Prostate gland (tissue), 2 donors: ENCODE results near the gene F11. TPM values are rescaled to one million over a fixed set of nuclear protein-coding genes. Genes with fewer than 3 reads are reported as not detected.

ENCODE experiments used
- DNase-seq: peaks from one replicate; pipeline ENCODE4 v3.0.0-alpha.2; 2019; ENCODE audit warnings: low spot score
- H3K27ac ChIP-seq, 2 donors: fragments of 200-600 bp; sonication (generic); 2 replicates each; pipeline ENCODE4 v1.5.1; 2017 to 2019
- H3K27me3 ChIP-seq: fragments of 200-600 bp; sonication (generic); replicated peaks from 2 replicates; pipeline ENCODE4 v1.5.1; 2019; ENCODE audit not compliant: insufficient read depth
- H3K36me3 ChIP-seq, 2 donors: fragments of 200-600 bp; sonication (generic); 1 replicate in 1 of 2; 2 replicates in 1 of 2; pipeline versions ENCODE4 v1.5.1 to v1.8.1; 2017 to 2019
- H3K4me1 ChIP-seq: fragments of 200-600 bp; sonication (generic); replicated peaks from 2 replicates; pipeline ENCODE4 v1.5.1; 2019
- H3K4me3 ChIP-seq, 2 donors: fragments of 200-600 bp; sonication (generic); 2 replicates each; pipeline ENCODE4 v1.5.1; 2017 to 2019
- H3K9me3 ChIP-seq: fragments of 200-600 bp; sonication (generic); 2 replicates; pipeline ENCODE4 v1.5.1; 2017
- CTCF ChIP-seq, 4 experiments: fragments of 200-600 bp in 2 of 4; fragments of 450-650 bp in 2 of 4; sonication (generic) in 2 of 4; IDR thresholded peaks; 1 replicate in 3 of 4; 2 replicates in 1 of 4; pipeline ENCODE4 v1.5.1; 2016 to 2019; ENCODE audit warnings: antibody characterized with exemption in 4 of 4, mild to moderate bottlenecking in 2 of 4, moderate library complexity in 2 of 4
- POLR2A ChIP-seq: fragments of 450-650 bp; IDR thresholded peaks from one replicate; pipeline ENCODE4 v1.6.1; 2016; ENCODE audit warnings: antibody characterized with exemption, mild to moderate bottlenecking
- POLR2AphosphoS5 ChIP-seq: sonication (generic); formaldehyde crosslinking; IDR thresholded peaks from one replicate; pipeline ENCODE4 v1.6.1; 2017; ENCODE audit warnings: antibody characterized with exemption
- WGBS: methylation state at CpG from one replicate; pipeline ENCODE4 v1.1.5; 2018; 5-methylcytosine and 5-hydroxymethylcytosine counted together
- intact Hi-C: fragments of 100-400 bp; cut with DNase I; formaldehyde crosslinking; loops from one replicate; pipeline ENCODE4 v1.14.2; 2022
- total RNA-seq, 2 donors: library from RNA; depleted of rRNA; stranded (reverse); fragments of >200 nt; gene quantifications; one replicate each; pipeline ENCODE4 v1.1.0, GENCODE V29; 2016

The F11 gene
- total RNA-seq, 2 donors from 2014 or later, result not detected

- Histone ChIP-seq H3K36me3 (no peaks in the 10 kb centered on the region), H3K27me3 (no peaks in the 10 kb centered on the region), H3K9me3 (no peaks in the 10 kb centered on the region), H3K27ac (no peak overlapping the region), H3K4me1 (no peaks in the 10 kb centered on the region), H3K4me3 (no peak overlapping the region)
- intact Hi-C loops, result no loop called here
- WGBS, result 96% methylated on average over 3 of the region's 3 CpGs
- no peak for TF ChIP-seq CTCF (IDR thresholded peaks at IDR 0.05)
- TF ChIP-seq POLR2AphosphoS5, result no peak
- no peak for TF ChIP-seq POLR2A
- DNase-seq, result no peak
These were observed 39.3 kb upstream of the F11 start for GRCh38 chr4:186226521-186227189.

GRCh38 chr4:186227221-186227620, 38.8 kb upstream of the F11 start, which contains the start of gene KLKB1:
KLKB1 (plus strand) TSS chr4:186227507; CDS start chr4:186228196, 689 bp downstream.
- 62% methylated on average over 5 of the region's 5 CpGs for WGBS
- Histone ChIP-seq H3K4me3 (no peak within 1 kb of the TSS), H3K27ac (no peak within 1 kb of the TSS), H3K36me3 (no peaks in the 10 kb centered on the region), H3K4me1 (no peaks in the 10 kb centered on the region), H3K27me3 (no peaks in the 10 kb centered on the region), H3K9me3 (no peaks in the 10 kb centered on the region)
- intact Hi-C loops, result no loop called here
- TF ChIP-seq POLR2AphosphoS5, result peak; percentile 47
- TF ChIP-seq POLR2A, result no peak
- TF ChIP-seq CTCF (IDR thresholded peaks at IDR 0.05), result no peak
- DNase-seq, result peak; percentile 19

GRCh38 chr4:186227744-186228513, 38.1 kb upstream of the F11 start:
- H3K4me1 ChIP-seq, result no peaks in the 10 kb centered on the region
- DNase-seq, result no peak
- 12% methylated on average over 2 of the region's 2 CpGs for WGBS

GRCh38 chr4:186228514-186228894, 37.5 kb upstream of the F11 start:
- H3K36me3 ChIP-seq, result no peaks in the 10 kb centered on the region
- 50% methylated on average over 2 of the region's 2 CpGs for WGBS
- no peaks in the 10 kb centered on the region for H3K9me3 ChIP-seq
- H3K4me1 ChIP-seq, result no peaks in the 10 kb centered on the region
- H3K27me3 ChIP-seq, result no peaks in the 10 kb centered on the region
- DNase-seq, result no peak
- no peak overlapping the region for H3K27ac ChIP-seq
- TF ChIP-seq POLR2AphosphoS5 (no peak), POLR2A (no peak), CTCF (IDR thresholded peaks at IDR 0.05) (no peak)
- no peak overlapping the region for H3K4me3 ChIP-seq
- intact Hi-C loops, result no loop called here

More at GRCh38 chr4:186227744-186228513, 38.1 kb upstream of the F11 start:
- intact Hi-C loops, result no loop called here
- no peaks in the 10 kb centered on the region for H3K9me3 ChIP-seq
- H3K4me3 ChIP-seq, result no peak overlapping the region
- H3K27ac ChIP-seq, result no peak overlapping the region
- H3K36me3 ChIP-seq, result no peaks in the 10 kb centered on the region
- H3K27me3 ChIP-seq, result no peaks in the 10 kb centered on the region
- no peak for TF ChIP-seq CTCF (IDR thresholded peaks at IDR 0.05)
- TF ChIP-seq POLR2AphosphoS5, result no peak
- TF ChIP-seq POLR2A, result no peak
